ENCODE results near the gene DAB2IP. TPM values are rescaled to one million over a fixed set of nuclear protein-coding genes. Genes with fewer than 3 reads are reported as not detected.

DAB2IP gene
- total and polyA plus RNA-seq, 2 donors (not counting 1 experiment from before 2014, with no cell fraction given) = 14.6 to 16.5 TPM

DNA sequence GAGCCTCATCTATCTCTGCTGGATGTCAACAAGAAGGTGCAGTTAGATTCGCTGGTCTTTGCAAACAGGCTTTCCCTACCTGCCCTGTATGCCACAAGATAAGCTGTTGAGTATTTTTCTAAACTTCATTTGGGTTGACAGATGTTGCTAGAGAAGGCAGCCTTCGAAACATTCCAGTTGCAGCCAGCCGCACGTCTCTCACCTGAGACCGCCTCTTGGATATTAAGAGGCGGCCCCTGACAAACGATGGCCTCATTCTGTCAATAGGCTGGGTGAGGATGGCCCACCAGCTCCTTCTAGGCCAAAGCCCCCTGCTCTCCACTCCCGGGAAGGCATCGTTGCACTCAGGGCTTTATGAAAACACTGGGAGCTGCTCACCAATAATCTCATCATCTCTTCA is 181.6 kb downstream of the DAB2IP start:
- Histone ChIP-seq H3K9me3 (ENCODE audit: control insufficient read depth, insufficient read depth, low read depth, low read length) (no peaks in the 10 kb centered on the region), H3K4me1 (ENCODE audit: control insufficient read depth, extremely low read depth, insufficient read depth, low read length) (peaks cover 3% of the 10 kb centered on the region), H2AFZ (ENCODE audit: low read length) (no peak overlapping the region), H3K36me3 (ENCODE audit: control insufficient read depth, insufficient read depth, low read length) (no peaks in the 10 kb centered on the region), H4K20me1 (ENCODE audit: control insufficient read depth, extremely low read depth, insufficient read depth, low read length) (no peaks in the 10 kb centered on the region), H3K79me2 (ENCODE audit: control insufficient read depth, insufficient read depth, low read length) (no peaks in the 10 kb centered on the region), H3K27ac (ENCODE audit: insufficient read depth, low read length) (no peak overlapping the region), H3K4me3 (replicated peaks in 1 of 4; ENCODE audit: control extremely low read depth in 1 of 4, insufficient read depth in 1 of 4, low read depth in 3 of 4, low read length in 4 of 4) (no peak overlapping the region), H3K4me2 (ENCODE audit: extremely low read depth, insufficient read depth, low read length) (no peak overlapping the region), H3K9ac (ENCODE audit: insufficient read depth, low read length) (no peak overlapping the region), H3K27me3 (ENCODE audit: control insufficient read depth, insufficient read depth, low read length) (no peaks in the 10 kb centered on the region)
- DNase-seq (ENCODE audit: low read depth in 2 of 2) = no peak
- no peak for TF ChIP-seq EZH2 (IDR thresholded peaks at IDR 0.05; ENCODE audit: low read length, missing control alignments)
- TF ChIP-seq, protein P1, sequence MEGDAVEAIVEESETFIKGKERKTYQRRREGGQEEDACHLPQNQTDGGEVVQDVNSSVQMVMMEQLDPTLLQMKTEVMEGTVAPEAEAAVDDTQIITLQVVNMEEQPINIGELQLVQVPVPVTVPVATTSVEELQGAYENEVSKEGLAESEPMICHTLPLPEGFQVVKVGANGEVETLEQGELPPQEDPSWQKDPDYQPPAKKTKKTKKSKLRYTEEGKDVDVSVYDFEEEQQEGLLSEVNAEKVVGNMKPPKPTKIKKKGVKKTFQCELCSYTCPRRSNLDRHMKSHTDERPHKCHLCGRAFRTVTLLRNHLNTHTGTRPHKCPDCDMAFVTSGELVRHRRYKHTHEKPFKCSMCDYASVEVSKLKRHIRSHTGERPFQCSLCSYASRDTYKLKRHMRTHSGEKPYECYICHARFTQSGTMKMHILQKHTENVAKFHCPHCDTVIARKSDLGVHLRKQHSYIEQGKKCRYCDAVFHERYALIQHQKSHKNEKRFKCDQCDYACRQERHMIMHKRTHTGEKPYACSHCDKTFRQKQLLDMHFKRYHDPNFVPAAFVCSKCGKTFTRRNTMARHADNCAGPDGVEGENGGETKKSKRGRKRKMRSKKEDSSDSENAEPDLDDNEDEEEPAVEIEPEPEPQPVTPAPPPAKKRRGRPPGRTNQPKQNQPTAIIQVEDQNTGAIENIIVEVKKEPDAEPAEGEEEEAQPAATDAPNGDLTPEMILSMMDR (conservative IDR thresholded peaks at IDR 0.05 in 1 of 2, IDR thresholded peaks at IDR 0.05 in 1 of 2; ENCODE audit: low read depth in 1 of 2, low read length in 2 of 2) = no peak

Other genes starting within 250 kb of the DAB2IP start
- under 0.01 TPM in 1 of 2 replicates, not detected in the other for gene GGTA1, start 151.8 kb upstream of the DAB2IP start, total RNA-seq
- gene GGTA1, start 151.8 kb upstream of the DAB2IP start, polyA plus RNA-seq = 0.03 TPM in 1 of 2 replicates, not detected in the other